Mucosa of descending colon (tissue), 3 donors: ENCODE data around the gene TRAPPC2. TPM values are rescaled to one million over a fixed set of nuclear protein-coding genes. Genes with fewer than 3 reads are reported as not detected.

Source experiments
- ATAC-seq: fragments of 200-7000 bp; cut with Tn5 transposase; one replicate; pipeline ENCODE4 v1.9.1; 2020; ENCODE audit warnings: mild to moderate bottlenecking, moderate library complexity
- DNase-seq, 3 donors: peaks; one replicate each; pipeline ENCODE4 v3.0.0-alpha.2; 2020
- H3K36me3 ChIP-seq: fragments of 200-600 bp; one replicate; pipeline ENCODE4 v1.8.0; 2021; ENCODE audit warnings: low read depth, mild to moderate bottlenecking
- H3K4me1 ChIP-seq: fragments of 200-600 bp; one replicate; pipeline ENCODE4 v1.8.0; 2021; ENCODE audit warnings: low read depth, mild to moderate bottlenecking
- H3K4me3 ChIP-seq: fragments of 200-600 bp; one replicate; pipeline ENCODE4 v1.8.0; 2021; ENCODE audit warnings: mild to moderate bottlenecking
- H3K9me3 ChIP-seq: fragments of 200-600 bp; one replicate; pipeline ENCODE4 v1.8.0; 2021; ENCODE audit warnings: mild to moderate bottlenecking
- CTCF ChIP-seq: fragments of 200-600 bp; IDR thresholded peaks from one replicate; pipeline ENCODE4 v1.8.0; 2022; ENCODE audit warnings: antibody characterized with exemption, mild to moderate bottlenecking
- intact Hi-C, 2 donors: fragments of 100-400 bp; cut with DNase I in 1 of 2; cut with micrococcal nuclease in 1 of 2; formaldehyde crosslinking; loops; one replicate each; pipeline versions ENCODE4 v1.11.0 to v1.11.1; 2022; cut with DNase I, micrococcal nuclease
- total RNA-seq, 3 donors: library from RNA; stranded (reverse); fragmentation: NEBNext Ultra II Directional in 2 of 3; extraction: Animal tissue kit (Norgen Biotek cat#: 25700) in 2 of 3; gene quantifications; one replicate each; pipeline versions ENCODE4 v1.2.1 to v1.2.4, GENCODE V29; 2021 to 2023
- donor health status: DM: no; HTN: no; CAD: no; lungs with moderate emphysema.
- donor health status: DM: no; HTN: no; CAD: no.
- donor health status: DM: no; HTN: yes; CAD: no.

TRAPPC2 gene
- total RNA-seq, 3 donors from 2014 or later, result 13.1 to 20.4 (median 18.5) TPM

- Histone ChIP-seq H3K36me3 (no peaks in the 10 kb centered on the region), H3K9me3 (no peaks in the 10 kb centered on the region), H3K4me1 (no peaks in the 10 kb centered on the region), H3K4me3 (no peak overlapping the region)
- no peak for TF ChIP-seq CTCF
- DNase-seq (no peak), ATAC-seq (no peak)
- intact Hi-C loops, result no loop called here
These were observed 27.4 kb upstream of the TRAPPC2 start for GRCh38 chrX:13761606-13762414.

GRCh38 chrX:13760426-13760825 lies 26.0 kb upstream of the TRAPPC2 start:
- no peak for TF ChIP-seq CTCF
- Histone ChIP-seq H3K4me3 (no peak overlapping the region), H3K9me3 (no peaks in the 10 kb centered on the region), H3K4me1 (no peaks in the 10 kb centered on the region), H3K36me3 (no peaks in the 10 kb centered on the region)
- intact Hi-C loops, result no loop called here
- DNase-seq (no peak), ATAC-seq (no peak)

- H3K36me3 ChIP-seq, result no peaks in the 10 kb centered on the region
- intact Hi-C loops, result no loop called here
These were observed 24.8 kb upstream of the TRAPPC2 start for GRCh38 chrX:13759152-13759718.

GRCh38 chrX:13756381-13756780 lies 22.0 kb upstream of the TRAPPC2 start:
- no peaks in the 10 kb centered on the region for H3K36me3 ChIP-seq
- H3K9me3 ChIP-seq, result no peaks in the 10 kb centered on the region
- no peak overlapping the region for H3K4me3 ChIP-seq
- no peak for TF ChIP-seq CTCF
- H3K4me1 ChIP-seq, result no peaks in the 10 kb centered on the region
- intact Hi-C loops, result no loop called here
- ATAC-seq, result no peak
- DNase-seq, result no peak

More at GRCh38 chrX:13759152-13759718, 24.8 kb upstream of the TRAPPC2 start:
- no peaks in the 10 kb centered on the region for H3K4me1 ChIP-seq
- H3K9me3 ChIP-seq, result no peaks in the 10 kb centered on the region
- TF ChIP-seq CTCF, result no peak
- H3K4me3 ChIP-seq, result no peak overlapping the region
- DNase-seq (no peak), ATAC-seq (peak; percentile 31)

GRCh38 chrX:13755254-13755653 lies 20.8 kb upstream of the TRAPPC2 start:
- ATAC-seq (no peak), DNase-seq (no peak)
- H3K4me3 ChIP-seq, result no peak overlapping the region
- no peaks in the 10 kb centered on the region for H3K4me1 ChIP-seq
- intact Hi-C loops, result no loop called here
- H3K36me3 ChIP-seq, result no peaks in the 10 kb centered on the region
- H3K9me3 ChIP-seq, result no peaks in the 10 kb centered on the region
- no peak for TF ChIP-seq CTCF
